ENCODE results near the gene GALNT14. TPM values are rescaled to one million over a fixed set of nuclear protein-coding genes. Genes with fewer than 3 reads are reported as not detected.

Gene GALNT14
- total RNA-seq, 3 donors from 2014 or later = 0.33 to 1.3 (median 0.98) TPM

GRCh38 chr2:30877833-30878232, 260.4 kb downstream of the GALNT14 start:
- Mint-ChIP-seq H3K9me3 (peaks cover 4% of the 10 kb centered on the region), H3K4me3 (no peak overlapping the region), H3K36me3 (ENCODE audit: insufficient read depth) (no peaks in the 10 kb centered on the region), H3K27me3 (ENCODE audit: low read depth) (peaks cover 28% of the 10 kb centered on the region), H3K4me1 (ENCODE audit: low read depth) (no peaks in the 10 kb centered on the region)
- ATAC-seq = no peak
- DNase-seq = no peak

GRCh38 chr2:30872797-30873196, 265.4 kb downstream of the GALNT14 start:
- no peak for DNase-seq
- H3K4me3 Mint-ChIP-seq = no peak overlapping the region
- no peaks in the 10 kb centered on the region for H3K4me1 Mint-ChIP-seq (ENCODE audit: low read depth)
- ATAC-seq = no peak
- H3K9me3 Mint-ChIP-seq = peaks cover 4% of the 10 kb centered on the region
- H3K27me3 Mint-ChIP-seq (ENCODE audit: low read depth) = peaks cover 25% of the 10 kb centered on the region
- no peaks in the 10 kb centered on the region for H3K36me3 Mint-ChIP-seq (ENCODE audit: insufficient read depth)

GRCh38 chr2:30871980-30872789, 266.1 kb downstream of the GALNT14 start:
- H3K36me3 Mint-ChIP-seq (ENCODE audit: insufficient read depth) = no peaks in the 10 kb centered on the region
- H3K27me3 Mint-ChIP-seq (ENCODE audit: low read depth) = peaks cover 25% of the 10 kb centered on the region
- no peaks in the 10 kb centered on the region for H3K4me1 Mint-ChIP-seq (ENCODE audit: low read depth)
- no peak for ATAC-seq
- peaks cover 4% of the 10 kb centered on the region for H3K9me3 Mint-ChIP-seq
- no peak overlapping the region for H3K4me3 Mint-ChIP-seq
- no peak for DNase-seq

GRCh38 chr2:30871440-30871839, 266.8 kb downstream of the GALNT14 start:
- peaks cover 28% of the 10 kb centered on the region for H3K27me3 Mint-ChIP-seq (ENCODE audit: low read depth)
- ATAC-seq = no peak

GRCh38 chr2:30869988-30870387, 268.3 kb downstream of the GALNT14 start:
- DNase-seq = no peak
- H3K9me3 Mint-ChIP-seq = peaks cover 4% of the 10 kb centered on the region
- no peaks in the 10 kb centered on the region for H3K36me3 Mint-ChIP-seq (ENCODE audit: insufficient read depth)
- H3K4me1 Mint-ChIP-seq (ENCODE audit: low read depth) = peaks cover 6% of the 10 kb centered on the region
- no peak for ATAC-seq
- H3K4me3 Mint-ChIP-seq = no peak overlapping the region
- H3K27me3 Mint-ChIP-seq (ENCODE audit: low read depth) = peaks cover 25% of the 10 kb centered on the region

More at GRCh38 chr2:30871440-30871839, 266.8 kb downstream of the GALNT14 start:
- no peak overlapping the region for H3K4me3 Mint-ChIP-seq
- peaks cover 4% of the 10 kb centered on the region for H3K9me3 Mint-ChIP-seq
- no peaks in the 10 kb centered on the region for H3K4me1 Mint-ChIP-seq (ENCODE audit: low read depth)
- H3K36me3 Mint-ChIP-seq (ENCODE audit: insufficient read depth) = no peaks in the 10 kb centered on the region
- no peak for DNase-seq

- H3K4me3 Mint-ChIP-seq = no peak overlapping the region
- no peaks in the 10 kb centered on the region for H3K9me3 Mint-ChIP-seq
- no peaks in the 10 kb centered on the region for H3K36me3 Mint-ChIP-seq (ENCODE audit: insufficient read depth)
- DNase-seq (no peak), ATAC-seq (no peak)
- H3K27me3 Mint-ChIP-seq (ENCODE audit: low read depth) = peaks cover 16% of the 10 kb centered on the region
- peaks cover 6% of the 10 kb centered on the region for H3K4me1 Mint-ChIP-seq (ENCODE audit: low read depth)
These were observed 270.9 kb downstream of the GALNT14 start for GRCh38 chr2:30867385-30867784.

GRCh38 chr2:30866974-30867373, 271.3 kb downstream of the GALNT14 start:
- Mint-ChIP-seq H3K36me3 (ENCODE audit: insufficient read depth) (no peaks in the 10 kb centered on the region), H3K27me3 (ENCODE audit: low read depth) (peaks cover 13% of the 10 kb centered on the region), H3K4me1 (ENCODE audit: low read depth) (peaks cover 6% of the 10 kb centered on the region), H3K4me3 (no peak overlapping the region), H3K9me3 (no peaks in the 10 kb centered on the region)
- ATAC-seq (no peak), DNase-seq (no peak)

- H3K9me3 Mint-ChIP-seq = no peaks in the 10 kb centered on the region
- H3K4me1 Mint-ChIP-seq (ENCODE audit: low read depth) = peaks cover 6% of the 10 kb centered on the region
- no peaks in the 10 kb centered on the region for H3K36me3 Mint-ChIP-seq (ENCODE audit: insufficient read depth)
- no peak for DNase-seq
- H3K27me3 Mint-ChIP-seq (ENCODE audit: low read depth) = peaks cover 10% of the 10 kb centered on the region
- no peak overlapping the region for H3K4me3 Mint-ChIP-seq
- ATAC-seq = no peak
These were observed 272.2 kb downstream of the GALNT14 start for GRCh38 chr2:30865892-30866681.

GRCh38 chr2:30865243-30865642, 273.0 kb downstream of the GALNT14 start:
- no peaks in the 10 kb centered on the region for H3K9me3 Mint-ChIP-seq
- peaks cover 6% of the 10 kb centered on the region for H3K4me1 Mint-ChIP-seq (ENCODE audit: low read depth)
- no peak overlapping the region for H3K4me3 Mint-ChIP-seq
- H3K27me3 Mint-ChIP-seq (ENCODE audit: low read depth) = peaks cover 10% of the 10 kb centered on the region
- no peaks in the 10 kb centered on the region for H3K36me3 Mint-ChIP-seq (ENCODE audit: insufficient read depth)
- DNase-seq (no peak), ATAC-seq (no peak)

GRCh38 chr2:30862054-30862651, 276.1 kb downstream of the GALNT14 start:
- no peaks in the 10 kb centered on the region for H3K9me3 Mint-ChIP-seq
- no peak overlapping the region for H3K4me3 Mint-ChIP-seq
- no peak for ATAC-seq

GRCh38 chr2:30860726-30861125, 277.5 kb downstream of the GALNT14 start:
- no peaks in the 10 kb centered on the region for H3K36me3 Mint-ChIP-seq (ENCODE audit: insufficient read depth)
- no peak for DNase-seq
- ATAC-seq = no peak
- peaks cover under 1% of the 10 kb centered on the region for H3K4me1 Mint-ChIP-seq (ENCODE audit: low read depth)
- no peaks in the 10 kb centered on the region for H3K9me3 Mint-ChIP-seq
- peaks cover under 1% of the 10 kb centered on the region for H3K27me3 Mint-ChIP-seq (ENCODE audit: low read depth)
- H3K4me3 Mint-ChIP-seq = no peak overlapping the region

More at GRCh38 chr2:30862054-30862651, 276.1 kb downstream of the GALNT14 start:
- Mint-ChIP-seq H3K4me1 (ENCODE audit: low read depth) (peaks cover 6% of the 10 kb centered on the region), H3K27me3 (ENCODE audit: low read depth) (peaks cover 9% of the 10 kb centered on the region), H3K36me3 (ENCODE audit: insufficient read depth) (no peaks in the 10 kb centered on the region)
- peak; percentile 11 for DNase-seq

Other genes with a start within 250 kb of the GALNT14 start
- gene CAPN14, start 79.1 kb upstream of the GALNT14 start, total RNA-seq = under 1 TPM; 0.10 to 0.24 (median 0.14) TPM
- gene EHD3, start 95.7 kb upstream of the GALNT14 start, total RNA-seq = 1 to 10 TPM; 1.8 to 2.2 (median 2.2) TPM

Data from activated T-cell treated with anti-CD3 and anti-CD28 coated beads, Interleukin-2, amount 50 U/mL, for 4 hours (primary cell).